GM23248 (cell line): ENCODE measurements around the gene RBM27. TPM values are rescaled to one million over a fixed set of nuclear protein-coding genes. Genes with fewer than 3 reads are reported as not detected.

Experiments
- DNase-seq: peaks from one replicate; pipeline ENCODE4 v3.0.0-alpha.2; 2015
- H2AFZ ChIP-seq: fragments of 200-600 bp; sonication (generic); 2 replicates; pipeline ENCODE4 v1.6.1; 2016; ENCODE audit warnings: antibody characterized with exemption
- H3F3A ChIP-seq: fragments of 200-600 bp; sonication (generic); 2 replicates; pipeline ENCODE4 v1.6.1; 2016; ENCODE audit warnings: mild to moderate bottlenecking, antibody characterized with exemption, mixed run types; ENCODE audit not compliant: insufficient read depth
- H3K27ac ChIP-seq: fragments of 200-600 bp; sonication (generic); 2 replicates; pipeline ENCODE4 v1.5.1; 2016; ENCODE audit warnings: mild to moderate bottlenecking
- H3K27me3 ChIP-seq: fragments of 200-600 bp; sonication (generic); replicated peaks from 2 replicates; pipeline ENCODE4 v1.6.1; 2016; ENCODE audit warnings: mild to moderate bottlenecking; ENCODE audit not compliant: insufficient read depth
- H3K36me3 ChIP-seq: fragments of 200-600 bp; sonication (generic); 2 replicates; pipeline ENCODE4 v1.6.1; 2016; ENCODE audit warnings: low read depth, mild to moderate bottlenecking
- H3K4me1 ChIP-seq: fragments of 200-600 bp; sonication (generic); 2 replicates; pipeline ENCODE4 v1.6.1; 2016; ENCODE audit warnings: mild to moderate bottlenecking; ENCODE audit not compliant: insufficient read depth
- H3K4me2 ChIP-seq: fragments of 200-600 bp; sonication (generic); one replicate; pipeline ENCODE4 v1.6.1; 2016; ENCODE audit warnings: mild to moderate bottlenecking; ENCODE audit not compliant: unreplicated experiment
- H3K4me3 ChIP-seq: fragments of 200-600 bp; sonication (generic); 2 replicates; pipeline ENCODE4 v1.5.1; 2016; ENCODE audit warnings: mild to moderate bottlenecking
- H3K79me2 ChIP-seq: fragments of 200-600 bp; sonication (generic); 2 replicates; pipeline ENCODE4 v1.6.1; 2016; ENCODE audit warnings: mild to moderate bottlenecking; ENCODE audit not compliant: insufficient read depth
- H3K9ac ChIP-seq: fragments of 200-600 bp; sonication (generic); 2 replicates; pipeline ENCODE4 v1.6.1; 2016; ENCODE audit warnings: mild to moderate bottlenecking
- H3K9me2 ChIP-seq: fragments of 200-600 bp; sonication (generic); 2 replicates; pipeline ENCODE4 v1.6.1; 2016; ENCODE audit warnings: mixed run types, mild to moderate bottlenecking, moderate library complexity; ENCODE audit not compliant: insufficient read depth
- H3K9me3 ChIP-seq: fragments of 200-600 bp; sonication (generic); one replicate; pipeline ENCODE4 v1.6.1; 2017; ENCODE audit warnings: low read depth
- H4K20me1 ChIP-seq: fragments of 200-600 bp; sonication (generic); 2 replicates; pipeline ENCODE4 v1.6.0; 2016; ENCODE audit not compliant: insufficient read depth
- EZH2 ChIP-seq: fragments of 200-600 bp; sonication (generic); IDR thresholded peaks from 2 replicates; pipeline ENCODE4 v1.6.1; 2018; ENCODE audit warnings: antibody characterized with exemption, mild to moderate bottlenecking; ENCODE audit not compliant: insufficient read depth, poor library complexity, severe bottlenecking
- EZH2phosphoT487 ChIP-seq: fragments of 200-600 bp; sonication (generic); IDR thresholded peaks from 2 replicates; pipeline ENCODE4 v1.6.1; 2018; ENCODE audit warnings: antibody characterized with exemption, moderate library complexity, mild to moderate bottlenecking, low read depth; ENCODE audit not compliant: insufficient read depth
- WGBS, 2 experiments: methylation state at CpG; one replicate each; pipeline ENCODE4 v1.1.6; 2015 to 2017; ENCODE audit warnings: low lambda C conversion rate in 2 of 2, low coverage in 1 of 2; ENCODE audit errors: missing lambda C conversion rate in 2 of 2; 5-methylcytosine and 5-hydroxymethylcytosine counted together
- in situ Hi-C: fragments of 300-500 bp; cut with MboI; formaldehyde crosslinking; loops from 2 replicates; pipeline ENCODE4 v1.15.0; 2020
- polyA plus RNA-seq: library from polyadenylated mRNA; unstranded; fragments of >200 nt; fragmentation: Nextera tagmentation; extraction: Ambion mirVana; gene quantifications from 2 replicates; pipeline ENCODE4 v1.2.1, GENCODE V29; 2016
- total RNA-seq: library from RNA; depleted of rRNA; stranded (reverse); fragments of >200 nt; shearing (Covaris generic); gene quantifications from 2 replicates; pipeline ENCODE4 v1.2.3, GENCODE V29; 2014; rRNA removed

RBM27 gene, protein sequence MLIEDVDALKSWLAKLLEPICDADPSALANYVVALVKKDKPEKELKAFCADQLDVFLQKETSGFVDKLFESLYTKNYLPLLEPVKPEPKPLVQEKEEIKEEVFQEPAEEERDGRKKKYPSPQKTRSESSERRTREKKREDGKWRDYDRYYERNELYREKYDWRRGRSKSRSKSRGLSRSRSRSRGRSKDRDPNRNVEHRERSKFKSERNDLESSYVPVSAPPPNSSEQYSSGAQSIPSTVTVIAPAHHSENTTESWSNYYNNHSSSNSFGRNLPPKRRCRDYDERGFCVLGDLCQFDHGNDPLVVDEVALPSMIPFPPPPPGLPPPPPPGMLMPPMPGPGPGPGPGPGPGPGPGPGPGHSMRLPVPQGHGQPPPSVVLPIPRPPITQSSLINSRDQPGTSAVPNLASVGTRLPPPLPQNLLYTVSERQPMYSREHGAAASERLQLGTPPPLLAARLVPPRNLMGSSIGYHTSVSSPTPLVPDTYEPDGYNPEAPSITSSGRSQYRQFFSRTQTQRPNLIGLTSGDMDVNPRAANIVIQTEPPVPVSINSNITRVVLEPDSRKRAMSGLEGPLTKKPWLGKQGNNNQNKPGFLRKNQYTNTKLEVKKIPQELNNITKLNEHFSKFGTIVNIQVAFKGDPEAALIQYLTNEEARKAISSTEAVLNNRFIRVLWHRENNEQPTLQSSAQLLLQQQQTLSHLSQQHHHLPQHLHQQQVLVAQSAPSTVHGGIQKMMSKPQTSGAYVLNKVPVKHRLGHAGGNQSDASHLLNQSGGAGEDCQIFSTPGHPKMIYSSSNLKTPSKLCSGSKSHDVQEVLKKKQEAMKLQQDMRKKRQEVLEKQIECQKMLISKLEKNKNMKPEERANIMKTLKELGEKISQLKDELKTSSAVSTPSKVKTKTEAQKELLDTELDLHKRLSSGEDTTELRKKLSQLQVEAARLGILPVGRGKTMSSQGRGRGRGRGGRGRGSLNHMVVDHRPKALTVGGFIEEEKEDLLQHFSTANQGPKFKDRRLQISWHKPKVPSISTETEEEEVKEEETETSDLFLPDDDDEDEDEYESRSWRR
- total RNA-seq: 13.5 and 13.9 TPM in 2 replicates
- 2.6 and 3.1 TPM in 2 replicates for polyA plus RNA-seq

DNA sequence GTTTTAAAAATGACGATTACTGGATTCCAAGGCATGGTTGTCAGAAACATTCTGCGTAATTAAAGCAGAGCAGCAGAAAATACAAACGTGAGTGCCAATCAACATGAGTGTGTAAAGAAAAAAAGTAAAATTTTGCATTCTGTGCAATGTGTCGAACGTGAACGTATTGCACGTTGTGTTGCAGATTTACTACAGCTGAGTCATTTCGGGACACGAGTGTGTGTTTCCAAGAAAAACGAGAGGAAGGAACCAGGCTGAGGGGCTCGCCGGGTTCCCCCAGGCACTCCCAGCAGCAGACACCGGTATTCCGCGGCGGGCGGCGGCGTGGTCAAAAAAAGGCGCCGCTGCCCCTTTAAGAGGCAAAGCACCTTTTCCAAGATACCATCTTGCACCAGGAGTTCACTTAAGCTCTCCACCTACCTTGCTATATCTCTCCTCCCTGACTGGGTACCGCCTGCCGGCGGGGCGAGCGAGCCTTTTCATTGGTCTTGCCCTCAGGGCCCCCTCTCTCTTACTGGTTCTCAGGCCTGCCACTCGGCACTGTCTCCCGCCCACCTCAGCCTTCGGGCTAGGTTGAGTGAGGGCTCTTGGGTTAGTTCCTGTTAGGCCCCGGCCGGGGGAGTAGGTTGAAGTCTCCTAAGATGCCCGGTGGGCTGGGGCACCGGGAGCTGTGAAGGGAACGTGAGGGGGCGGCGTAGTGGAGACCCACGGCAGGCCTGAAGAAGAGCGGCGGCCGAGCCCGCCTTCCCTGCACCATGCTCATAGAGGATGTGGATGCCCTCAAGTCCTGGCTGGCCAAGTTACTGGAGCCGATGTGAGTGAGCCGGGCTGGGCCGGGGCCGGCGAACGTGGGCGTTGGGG is at the start of gene RBM27:
TSS of gene RBM27 (plus strand) at position 595 of the 861 bp plus-strand sequence. CDS start at position 756, 161 bp downstream.
- no peaks in the 10 kb centered on the region for H3K9me2 ChIP-seq
- peak within 1 kb of the TSS; percentile 98 for H2AFZ ChIP-seq
- H3K9ac ChIP-seq: peak within 1 kb of the TSS; percentile 92
- no peak for TF ChIP-seq EZH2phosphoT487
- no peak for TF ChIP-seq EZH2
- no peaks in the 10 kb centered on the region for H3K9me3 ChIP-seq
- no peaks in the 10 kb centered on the region for H3K36me3 ChIP-seq
- H4K20me1 ChIP-seq: no peaks in the 10 kb centered on the region
- H3F3A ChIP-seq: peaks cover 9% of the 10 kb centered on the region
- 1 to 2% methylated on average over 38 to 48 of the region's 48 CpGs for WGBS, 2 experiments
- H3K27me3 ChIP-seq: no peaks in the 10 kb centered on the region
- DNase-seq: peak; percentile 98
- in situ Hi-C loops: no loop called here
- peak within 1 kb of the TSS; percentile 94 for H3K27ac ChIP-seq
- peaks cover 49% of the 10 kb centered on the region for H3K79me2 ChIP-seq
- peak within 1 kb of the TSS; percentile 87 for H3K4me3 ChIP-seq
- peaks cover 20% of the 10 kb centered on the region for H3K4me1 ChIP-seq
- peak within 1 kb of the TSS; percentile 95 for H3K4me2 ChIP-seq

DNA sequence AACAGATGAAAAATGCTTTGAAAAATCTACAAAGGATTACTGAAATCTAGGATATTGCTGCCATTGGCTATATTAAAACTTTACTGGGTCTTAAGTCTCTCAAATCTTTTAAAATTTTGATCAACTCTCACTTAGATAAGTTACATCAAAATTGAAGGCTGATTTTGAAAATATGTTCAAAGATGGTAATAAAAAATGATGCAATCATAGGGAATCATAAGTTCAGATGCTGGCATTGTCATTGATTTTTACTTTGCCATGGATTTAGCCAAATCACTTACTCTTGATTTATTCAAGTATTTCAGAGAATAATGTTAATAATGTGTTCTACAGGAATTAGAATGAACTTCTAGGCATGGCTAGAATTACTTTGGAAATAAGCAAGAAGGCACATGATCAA is 45.1 kb upstream of the RBM27 start:
- Histone ChIP-seq H3K4me3 (no peak overlapping the region), H3K36me3 (peaks cover 90% of the 10 kb centered on the region), H3K9me3 (no peaks in the 10 kb centered on the region), H3K27ac (no peak overlapping the region), H4K20me1 (no peaks in the 10 kb centered on the region), H3K9ac (no peak overlapping the region), H2AFZ (no peak overlapping the region), H3K4me1 (no peaks in the 10 kb centered on the region), H3F3A (no peaks in the 10 kb centered on the region), H3K27me3 (no peaks in the 10 kb centered on the region), H3K4me2 (no peak overlapping the region), H3K9me2 (no peaks in the 10 kb centered on the region), H3K79me2 (peaks cover 9% of the 10 kb centered on the region; the same call in 1 of the 2 replicates)
- in situ Hi-C loops: no loop called here
- DNase-seq: no peak
- TF ChIP-seq EZH2phosphoT487: no peak
- TF ChIP-seq EZH2: no peak

DNA sequence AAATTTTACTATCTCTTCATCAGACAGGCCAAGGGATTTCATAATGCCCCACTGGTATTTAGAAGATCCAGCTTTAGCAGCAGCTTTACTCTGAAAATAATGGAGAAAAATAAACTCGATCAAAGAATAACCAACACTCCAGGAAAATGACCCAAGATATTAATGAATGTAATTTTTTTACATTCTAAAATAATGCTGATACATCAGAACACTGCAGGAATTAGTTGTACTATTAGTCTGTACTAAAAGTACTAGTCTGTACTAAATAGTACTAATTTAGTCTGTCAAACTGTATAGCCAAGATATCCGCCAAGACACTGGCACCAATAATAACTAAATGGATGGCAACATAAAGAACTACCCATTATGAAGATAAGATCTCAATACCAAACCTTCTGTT is 39.0 kb upstream of the RBM27 start:
- Histone ChIP-seq H3K4me2 (no peak overlapping the region), H3F3A (peaks cover 6% of the 10 kb centered on the region; the same call in 1 of the 2 replicates), H4K20me1 (no peaks in the 10 kb centered on the region), H3K36me3 (peaks cover 76% of the 10 kb centered on the region), H3K9me2 (no peaks in the 10 kb centered on the region), H2AFZ (no peak overlapping the region), H3K9ac (no peak overlapping the region), H3K27ac (no peak overlapping the region), H3K79me2 (peaks cover 27% of the 10 kb centered on the region), H3K4me1 (peaks cover 3% of the 10 kb centered on the region; the same call in 1 of the 2 replicates), H3K9me3 (no peaks in the 10 kb centered on the region), H3K27me3 (no peaks in the 10 kb centered on the region), H3K4me3 (no peak overlapping the region)
- DNase-seq: no peak
- TF ChIP-seq EZH2: no peak
- no peak for TF ChIP-seq EZH2phosphoT487
- WGBS, 2 experiments: 100% methylated on average over 2 of the region's 2 CpGs
- in situ Hi-C loops: no loop called here
